HG03196 (cell line): Measurements from ENCODE around the gene TBC1D8.

Experiments
- ATAC-seq: cut with Tn5 transposase; IDR thresholded peaks from one replicate; pipeline ENCODE4 v1.9.1; 2021; ENCODE audit not compliant: unreplicated experiment

The TBC1D8 gene

GRCh38 chr2:101032084-101032776 is 119.0 kb downstream of the TBC1D8 start:
- no peak for ATAC-seq

- no peak for ATAC-seq
These were observed 120.2 kb downstream of the TBC1D8 start for GRCh38 chr2:101030866-101031554.

GRCh38 chr2:101027852-101028251 is 123.3 kb downstream of the TBC1D8 start:
- no peak for ATAC-seq

DNA sequence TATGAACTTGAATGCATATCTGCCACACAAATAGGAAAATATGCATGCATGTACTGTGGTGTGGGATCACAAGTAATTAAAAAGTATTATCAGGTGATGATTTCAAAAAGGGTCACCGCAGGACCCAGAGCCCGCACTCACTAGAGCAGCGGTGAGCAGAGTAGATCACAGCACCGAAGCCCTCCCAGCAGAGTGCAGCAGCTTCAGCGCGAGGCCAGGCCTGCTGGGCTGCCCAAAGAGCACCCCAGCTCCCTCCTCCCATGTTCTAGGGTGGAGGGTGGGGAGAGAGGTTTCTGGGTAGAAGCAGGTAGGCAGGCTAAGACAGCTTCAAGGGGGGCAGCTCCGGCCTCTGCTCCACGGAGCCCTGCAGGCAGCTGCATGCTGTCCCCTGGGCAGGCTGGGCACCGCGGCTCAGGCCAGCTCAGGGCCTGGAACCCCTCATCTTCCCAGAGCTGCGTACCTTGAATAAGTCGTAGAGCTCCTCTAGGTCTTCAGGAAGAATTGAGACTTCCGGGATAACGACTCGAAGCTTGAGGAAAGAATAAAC is 124.2 kb downstream of the TBC1D8 start:
- no peak for ATAC-seq

GRCh38 chr2:101026253-101026701 is 124.9 kb downstream of the TBC1D8 start:
- no peak for ATAC-seq

- no peak for ATAC-seq
These were observed 125.6 kb downstream of the TBC1D8 start for GRCh38 chr2:101025561-101025960.

DNA sequence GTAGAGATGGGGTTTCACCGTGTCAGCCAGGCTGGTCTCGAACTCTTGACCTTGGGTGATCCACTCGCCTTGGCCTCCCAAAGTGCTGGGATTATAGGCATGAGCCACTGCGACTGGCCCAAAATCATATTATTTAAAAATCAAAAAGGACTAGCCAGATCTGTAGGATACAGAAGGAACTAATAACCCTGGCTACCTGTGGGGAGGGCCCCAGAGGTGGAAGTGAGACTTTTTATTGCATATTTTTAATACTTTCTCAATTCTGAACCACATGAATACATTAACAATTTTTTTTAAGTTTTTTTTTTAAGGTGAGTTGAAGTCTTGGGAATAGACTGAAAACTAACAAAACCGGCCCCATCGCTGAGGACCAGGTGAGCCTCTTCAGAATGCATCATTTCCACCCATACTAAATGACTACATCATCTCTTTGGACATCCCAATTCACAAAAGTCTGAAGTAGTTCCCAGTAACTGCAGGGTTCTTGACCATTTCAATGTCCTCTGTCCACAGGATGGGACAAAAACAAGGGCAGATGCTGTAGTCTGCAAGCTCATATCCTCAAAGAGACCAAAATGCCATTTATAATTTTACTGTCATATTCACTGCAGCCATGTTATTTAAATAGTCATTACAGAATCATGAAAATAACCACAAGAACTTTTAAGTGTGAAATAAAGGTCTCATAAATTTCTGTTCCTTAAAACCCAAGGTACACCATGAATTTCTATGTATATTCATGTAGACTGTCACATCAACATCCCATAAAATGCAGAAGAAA is 127.7 kb downstream of the TBC1D8 start:
- no peak for ATAC-seq

GRCh38 chr2:101022221-101022620 is 129.0 kb downstream of the TBC1D8 start:
- no peak for ATAC-seq

GRCh38 chr2:101018934-101019333 is 132.2 kb downstream of the TBC1D8 start:
- ATAC-seq = no peak

DNA sequence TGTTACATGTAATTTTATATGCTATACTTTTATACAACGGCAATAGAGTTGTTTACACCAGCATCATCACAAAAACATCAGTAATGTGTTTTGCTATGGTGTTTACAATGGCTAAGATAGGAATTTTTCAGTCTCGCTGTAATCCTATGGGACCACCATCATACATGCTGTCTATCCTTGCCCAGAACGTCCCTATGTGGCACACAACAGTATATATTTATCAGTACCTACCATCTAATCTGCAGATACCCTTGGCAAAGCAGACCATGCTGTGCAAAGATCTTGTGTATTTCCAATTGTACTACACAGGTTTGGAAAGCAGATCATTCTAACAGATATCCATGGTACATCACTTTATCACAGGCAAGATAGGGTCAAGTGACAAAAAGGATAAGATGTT is 133.8 kb downstream of the TBC1D8 start:
- no peak for ATAC-seq

DNA sequence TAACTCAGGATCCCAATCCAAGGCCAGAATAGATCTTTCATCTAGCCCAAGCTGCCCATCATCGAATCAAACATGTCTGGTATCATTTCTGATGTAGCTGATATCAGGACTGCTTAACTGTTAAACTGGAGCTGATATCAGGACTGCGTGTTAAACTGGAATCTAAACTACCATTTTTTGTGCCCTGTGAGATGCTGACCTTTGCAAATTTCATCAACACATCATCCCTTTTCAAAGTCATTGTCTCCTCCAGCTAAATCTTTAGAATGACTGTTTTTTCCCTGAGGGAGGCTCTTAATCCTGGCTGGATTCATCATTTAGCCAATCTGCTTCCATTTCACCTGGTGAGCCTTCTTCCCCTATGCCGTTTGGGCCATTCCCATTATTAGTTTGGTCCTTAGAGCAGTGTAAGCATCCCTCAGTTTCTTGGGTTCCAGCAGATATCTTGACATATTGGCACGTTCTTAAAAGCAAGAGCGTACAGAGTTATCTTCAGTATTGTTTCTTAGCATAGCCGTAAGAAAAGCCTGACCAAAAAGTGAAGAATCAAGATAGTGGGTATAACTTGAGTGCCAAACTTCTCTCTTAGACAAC is 136.8 kb downstream of the TBC1D8 start:
- no peak for ATAC-seq

GRCh38 chr2:101012706-101013181 is 138.4 kb downstream of the TBC1D8 start:
- ATAC-seq = no peak

- ATAC-seq = peak; percentile 74
These were observed 139.0 kb downstream of the TBC1D8 start for GRCh38 chr2:101012054-101012705.

GRCh38 chr2:101011152-101011551 is 140.0 kb downstream of the TBC1D8 start:
- no peak for ATAC-seq

DNA sequence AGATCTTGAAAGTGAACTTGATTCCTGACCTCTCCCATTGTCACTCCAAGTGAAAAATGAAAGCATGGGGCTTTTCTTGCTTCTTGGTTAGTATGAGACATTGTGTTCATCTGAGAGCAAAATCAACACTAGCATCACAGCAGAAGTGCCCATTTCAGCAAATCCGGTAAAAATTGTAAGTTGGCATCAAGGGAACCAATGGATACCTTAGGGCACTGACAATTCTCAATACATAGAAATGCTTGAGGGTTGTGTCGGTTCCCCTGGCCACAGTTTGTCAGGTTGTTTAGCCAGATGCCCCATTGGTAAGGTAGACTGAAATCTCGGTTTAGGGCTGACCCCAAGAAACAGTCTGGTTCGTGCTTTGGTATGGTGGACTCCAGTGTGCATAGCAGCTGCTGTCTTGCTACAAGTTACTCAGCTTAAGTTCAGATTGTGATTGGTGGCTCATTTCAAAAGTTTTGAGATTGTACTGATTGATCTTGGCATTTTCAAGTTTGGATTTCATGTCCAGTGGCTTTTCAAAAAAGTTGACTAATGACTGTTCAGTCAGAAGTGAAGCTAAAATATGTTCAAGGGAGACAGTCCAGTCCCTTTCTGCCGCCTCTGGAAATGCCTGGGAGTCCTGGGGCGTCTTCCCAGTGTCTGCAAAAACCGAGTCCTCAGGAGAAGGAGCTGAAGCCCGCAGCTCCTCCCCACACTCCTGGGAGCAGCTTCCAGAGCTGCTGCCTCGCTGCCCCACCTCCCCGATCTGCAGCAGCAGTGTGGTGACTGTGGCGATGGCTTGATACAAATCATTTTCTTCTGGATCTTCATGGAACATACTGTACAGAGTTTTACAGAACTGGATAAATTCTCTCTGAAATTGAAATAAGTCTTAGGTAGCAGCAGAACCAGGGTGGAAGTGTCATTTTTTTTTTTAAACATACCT is 143.5 kb downstream of the TBC1D8 start:
- no peak for ATAC-seq

DNA sequence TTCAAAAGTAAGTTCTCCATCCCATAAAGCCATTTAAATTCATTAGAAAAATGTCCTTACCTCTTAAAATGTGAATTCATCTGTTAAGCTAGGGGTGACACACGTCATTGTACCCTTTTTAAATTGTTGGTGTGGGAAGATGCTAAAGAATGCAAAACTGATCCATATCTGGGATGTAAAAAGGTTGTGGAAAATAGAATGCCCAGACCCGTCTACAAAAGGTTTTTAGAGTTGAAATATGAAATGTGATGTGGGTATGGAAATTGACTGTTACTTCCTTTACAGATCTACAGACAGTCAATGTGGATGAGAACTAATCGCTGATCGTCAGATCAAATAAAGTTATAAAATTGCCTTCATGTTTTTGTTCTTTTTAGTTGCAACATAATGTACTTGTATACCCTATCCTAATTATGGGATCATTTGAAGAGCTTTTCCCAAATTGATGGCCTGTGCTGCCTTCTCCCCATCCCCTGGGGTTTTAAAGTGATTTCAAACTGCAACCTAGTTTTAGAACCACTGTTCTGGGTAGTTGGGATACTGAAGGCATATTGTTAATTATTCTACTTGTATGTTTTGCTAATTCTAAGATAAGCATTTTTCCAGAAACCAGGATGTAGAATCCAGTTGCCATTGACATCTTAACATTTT is 145.0 kb downstream of the TBC1D8 start:
- ATAC-seq = no peak

DNA sequence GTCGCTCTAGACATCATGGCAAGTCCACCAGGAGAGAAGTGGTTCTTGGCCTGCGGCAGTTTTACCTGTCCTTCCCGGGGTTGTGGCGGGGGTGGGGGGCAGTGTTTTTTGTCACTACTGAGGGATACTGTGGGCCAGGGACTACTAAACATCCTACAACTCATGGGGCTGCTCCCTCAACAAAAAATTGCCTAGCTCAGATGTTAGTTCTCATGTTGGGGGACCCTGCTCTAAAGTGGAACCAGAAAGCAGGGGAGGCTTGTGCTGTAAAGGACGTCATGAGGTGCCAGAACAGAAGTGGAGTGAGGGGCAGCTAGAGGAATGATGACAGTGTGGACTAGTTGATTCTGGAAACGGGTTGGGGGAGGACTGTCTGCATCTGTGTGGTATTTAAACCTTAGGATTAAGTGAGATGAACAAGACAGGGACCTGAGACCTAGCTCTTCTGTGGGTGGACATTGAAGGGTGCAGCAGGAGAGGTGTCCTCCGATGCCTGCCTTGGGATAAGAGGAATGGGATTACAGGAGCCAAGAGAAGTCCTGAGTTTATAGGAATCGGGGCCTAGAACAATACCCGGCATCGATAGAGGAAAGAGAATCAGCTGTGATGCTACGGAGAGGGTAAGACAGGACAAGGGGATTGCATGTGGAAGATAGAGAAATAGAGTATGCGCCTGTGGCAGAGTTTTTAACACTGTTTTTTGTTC is 146.4 kb downstream of the TBC1D8 start:
- no peak for ATAC-seq

DNA sequence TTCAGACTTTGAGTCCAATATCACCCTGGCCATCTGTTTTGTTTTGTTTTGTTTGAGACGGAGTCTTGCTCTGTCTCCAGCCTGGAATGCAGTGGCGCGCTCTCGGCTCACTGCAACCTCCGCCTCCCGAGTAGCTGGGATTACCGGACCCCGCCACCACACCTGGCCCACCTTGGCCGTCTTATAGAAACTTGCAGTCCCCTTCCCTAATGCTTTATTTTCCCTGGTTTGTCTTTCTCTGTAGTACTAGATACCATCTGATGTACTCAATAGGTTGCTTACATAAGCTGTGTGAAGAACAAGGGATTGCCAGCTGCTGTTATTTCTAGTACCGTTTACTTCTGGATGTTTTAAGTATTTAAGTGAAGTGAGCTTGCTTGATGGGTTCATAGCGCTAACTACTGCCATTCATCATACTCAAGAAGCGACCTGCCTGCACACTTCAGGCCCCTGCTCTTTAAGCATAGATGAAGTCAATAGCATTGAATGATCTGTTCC is 147.9 kb downstream of the TBC1D8 start:
- no peak for ATAC-seq
